Common myeloid progenitor, CD34-positive (primary cell): ENCODE results near the gene C1QTNF1.

Source experiments
- CTCF ChIA-PET: fragments of 350-600 bp; sonication (Branson Sonifier 250); formaldehyde crosslinking; loops from one replicate; lab custom pipeline; 2021; ENCODE audit warnings: antibody characterized with exemption; lab: Charles Lee
- POLR2A ChIA-PET: fragments of 350-600 bp; sonication (Branson Sonifier 250); formaldehyde crosslinking; loops from one replicate; lab custom pipeline; 2021; ENCODE audit warnings: antibody characterized with exemption; lab: Charles Lee
- DNase-seq, 3 donors: peaks; one replicate each; pipeline versions ENCODE4 v3.0.0 to v3.0.0-alpha.2; 2013
- H3K27ac ChIP-seq, 2 experiments: 1 replicate in 1 of 2; 2 replicates in 1 of 2; pipeline ENCODE4 v1.7.0; 2013; ENCODE audit warnings: inconsistent platforms in 2 of 2, low read length in 2 of 2, mild to moderate bottlenecking in 2 of 2, low read depth in 1 of 2, moderate library complexity in 1 of 2; ENCODE audit not compliant: severe bottlenecking in 2 of 2, insufficient read depth in 1 of 2, poor library complexity in 1 of 2
- H3K27me3 ChIP-seq, 5 experiments: replicated peaks in 2 of 5; 1 replicate in 3 of 5; 2 replicates in 2 of 5; pipeline versions ENCODE4 v1.6.1 to v1.7.0; 2013; ENCODE audit warnings: low read length in 4 of 5, mild to moderate bottlenecking in 2 of 5, moderate library complexity in 2 of 5, inconsistent platforms in 1 of 5; ENCODE audit not compliant: insufficient read depth in 5 of 5, control insufficient read depth in 4 of 5
- H3K36me3 ChIP-seq, 4 experiments: 1 replicate in 2 of 4; 2 replicates in 2 of 4; pipeline versions ENCODE4 v1.6.1 to v1.7.0; 2013; ENCODE audit warnings: low read length in 3 of 4, control low read depth in 1 of 4, mild to moderate bottlenecking in 1 of 4; ENCODE audit not compliant: control insufficient read depth in 4 of 4, insufficient read depth in 4 of 4
- H3K4me1 ChIP-seq, 4 experiments: 1 replicate in 3 of 4; 2 replicates in 1 of 4; pipeline versions ENCODE4 v1.6.1 to v1.7.1; 2013; ENCODE audit warnings: low read length in 3 of 4, mild to moderate bottlenecking in 3 of 4, control low read depth in 1 of 4, inconsistent platforms in 1 of 4, moderate library complexity in 1 of 4; ENCODE audit not compliant: control insufficient read depth in 4 of 4, insufficient read depth in 4 of 4; ENCODE audit errors: control extremely low read depth in 1 of 4
- H3K4me3 ChIP-seq, 7 experiments: 1 replicate in 4 of 7; 2 replicates in 3 of 7; pipeline versions ENCODE4 v1.5.1 to v1.7.0; 2013; ENCODE audit warnings: mild to moderate bottlenecking in 7 of 7, low read length in 6 of 7, moderate library complexity in 6 of 7, inconsistent platforms in 2 of 7, low read depth in 2 of 7, control low read depth in 1 of 7; ENCODE audit not compliant: insufficient read depth in 4 of 7, control insufficient read depth in 1 of 7; ENCODE audit errors: extremely low read depth in 1 of 7
- H3K9me3 ChIP-seq, 5 experiments: 1 replicate in 4 of 5; 2 replicates in 1 of 5; pipeline versions ENCODE4 v1.6.1 to v1.7.1; 2013; ENCODE audit warnings: low read length in 4 of 5, mild to moderate bottlenecking in 2 of 5, inconsistent platforms in 1 of 5, low read depth in 1 of 5, moderate library complexity in 1 of 5; ENCODE audit not compliant: control insufficient read depth in 4 of 5, insufficient read depth in 2 of 5; ENCODE audit errors: control extremely low read depth in 1 of 5
- WGBS: methylation state at CpG from one replicate; pipeline ENCODE4 v1.1.5; 2013; ENCODE audit not compliant: insufficient coverage; 5-methylcytosine and 5-hydroxymethylcytosine counted together

Gene C1QTNF1

DNA sequence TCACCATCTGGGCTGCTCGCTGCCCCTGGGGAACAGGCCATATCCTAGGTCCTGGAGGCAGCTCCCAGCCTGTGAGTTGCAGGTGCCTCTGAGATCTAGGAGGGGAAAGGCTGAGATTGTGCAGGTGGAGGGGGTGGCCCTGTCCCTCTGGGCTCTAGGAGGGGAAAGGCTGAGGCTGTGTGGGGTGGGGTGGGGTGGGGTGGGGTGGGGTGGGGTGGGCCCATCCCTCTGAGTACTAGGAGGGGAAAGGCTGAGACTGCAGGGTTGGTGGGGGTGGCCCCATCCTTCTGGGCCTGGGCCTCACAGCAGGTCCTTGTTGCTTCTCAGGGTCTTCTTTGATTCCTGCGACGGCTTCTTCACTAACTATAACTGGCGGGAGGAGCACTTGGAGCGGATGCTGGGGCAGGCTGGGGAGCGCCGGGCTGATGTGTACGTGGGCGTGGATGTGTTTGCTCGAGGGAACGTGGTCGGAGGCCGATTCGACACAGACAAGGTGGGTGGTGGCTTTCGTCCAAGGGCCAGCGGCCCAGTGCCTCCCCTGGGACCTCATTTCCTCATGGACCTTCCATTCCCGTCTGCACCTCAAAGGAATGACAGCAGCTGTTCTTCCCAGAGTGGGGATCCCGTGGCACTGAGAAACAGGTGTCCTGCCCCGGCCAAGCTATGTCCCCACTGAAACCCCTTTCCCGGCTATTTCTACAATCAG is 57.8 kb downstream of the C1QTNF1 start:
- 92% methylated on average over 13 of the region's 20 CpGs for WGBS
- CTCF ChIA-PET = interaction anchor here (0.8 to 11.6 kb wide), 10 partner anchors 8 to 627 kb away, joined by 3 to 136 read pairs (median 5); no protein-coding TSS in a partner anchor
- Histone ChIP-seq H3K4me1 (no peaks in the 10 kb centered on the region), H3K4me3 (no peak overlapping the region), H3K27me3 (no peaks in the 10 kb centered on the region), H3K9me3 (no peaks in the 10 kb centered on the region), H3K36me3 (peaks cover 2 to 82% (median 55%) of the 10 kb centered on the region in 4 experiments), H3K27ac (no peak overlapping the region)
- POLR2A ChIA-PET = no interaction called here
- no peak for DNase-seq

DNA sequence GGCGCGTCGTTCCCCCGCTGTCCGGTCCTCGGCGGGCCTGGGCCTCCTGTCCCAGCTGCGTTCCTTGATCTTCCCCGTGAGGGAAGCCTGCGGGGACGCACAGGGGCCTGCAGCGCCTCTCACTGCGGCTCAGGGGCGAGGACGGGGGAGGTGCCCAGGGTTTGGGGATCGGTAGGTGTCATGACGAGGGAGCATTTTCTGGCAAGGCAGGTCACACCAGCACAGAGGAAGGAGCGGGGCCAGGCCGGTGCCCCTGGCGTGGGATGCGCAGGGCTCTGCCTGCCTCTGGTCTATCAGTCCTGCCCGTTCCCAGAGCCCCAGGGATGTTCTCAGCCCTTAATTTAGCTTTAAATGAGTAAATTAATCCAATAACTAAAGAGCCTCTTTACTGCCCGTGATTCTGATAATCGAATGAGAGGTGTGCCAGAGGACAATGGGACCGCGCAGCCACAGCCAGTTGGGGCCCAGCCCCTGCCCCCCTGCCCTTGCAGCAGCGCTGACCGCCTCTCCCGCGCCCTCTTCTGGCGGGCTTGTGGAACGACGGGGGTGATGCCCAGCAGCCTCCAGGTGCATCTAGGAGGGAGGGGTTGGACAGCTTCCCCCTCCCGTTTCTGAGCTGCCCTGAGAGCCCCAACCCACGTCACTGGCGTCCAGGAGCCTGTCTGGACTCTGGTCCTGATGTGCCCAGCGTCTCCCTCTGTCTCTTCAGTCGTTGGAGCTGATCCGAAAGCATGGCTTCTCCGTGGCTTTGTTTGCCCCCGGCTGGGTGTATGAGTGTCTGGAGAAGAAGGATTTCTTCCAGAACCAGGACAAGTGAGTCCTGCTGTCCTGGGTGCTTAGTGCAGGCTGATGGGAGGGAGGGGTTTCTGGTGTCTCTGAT is 58.6 kb downstream of the C1QTNF1 start:
- Histone ChIP-seq H3K4me1 (no peaks in the 10 kb centered on the region), H3K36me3 (peaks cover 2 to 89% (median 58%) of the 10 kb centered on the region in 4 experiments), H3K27me3 (no peaks in the 10 kb centered on the region), H3K27ac (no peak overlapping the region), H3K9me3 (no peaks in the 10 kb centered on the region), H3K4me3 (no peak overlapping the region)
- ChIA-PET POLR2A (interaction anchor here (0.5 kb wide), 1 partner anchor 614 kb away, joined by 4 read pairs; no protein-coding TSS in a partner anchor), CTCF (interaction anchor here (0.7 to 11.6 kb wide), 13 partner anchors 9 to 626 kb away, joined by 3 to 136 read pairs (median 4); no protein-coding TSS in a partner anchor)
- DNase-seq = peak; percentile 26 to 45 (median 45)
- WGBS = 77% methylated on average over 37 of the region's 41 CpGs

DNA sequence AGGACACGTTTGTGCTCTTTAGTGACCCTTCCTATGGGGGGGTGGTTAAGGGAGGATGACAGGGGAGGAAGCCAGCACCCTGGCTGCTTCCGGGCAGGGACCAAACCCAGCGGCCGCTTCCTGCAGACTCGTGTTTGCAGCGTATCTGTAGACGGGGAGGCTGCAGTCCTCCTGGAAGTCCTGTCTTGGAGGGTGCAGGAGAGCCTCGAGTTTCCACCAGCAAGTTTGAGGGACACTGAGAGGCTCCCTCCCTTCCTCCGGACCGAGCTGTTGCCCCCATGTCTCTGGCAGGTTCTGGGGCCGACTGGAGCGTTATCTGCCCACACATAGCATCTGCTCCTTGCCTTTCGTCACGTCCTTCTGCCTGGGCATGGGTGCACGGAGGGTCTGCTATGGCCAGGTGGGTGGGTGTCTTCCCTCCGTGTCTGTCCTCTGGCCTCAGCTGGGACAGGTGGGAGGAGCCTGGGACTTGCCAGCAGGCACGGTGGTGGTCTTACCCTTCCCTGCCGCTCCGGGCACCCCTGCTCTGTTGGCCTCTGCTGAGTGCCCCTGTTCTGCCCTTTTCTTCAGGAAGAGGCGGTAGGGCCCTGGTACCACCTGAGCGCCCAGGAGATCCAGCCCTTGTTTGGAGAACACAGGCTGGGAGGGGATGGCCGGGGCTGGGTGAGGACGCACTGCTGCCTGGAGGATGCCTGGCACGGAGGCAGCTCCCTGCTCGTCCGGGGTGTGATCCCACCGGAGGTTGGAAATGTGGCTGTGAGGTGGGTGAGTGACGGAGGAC is 59.4 kb downstream of the C1QTNF1 start:
- Histone ChIP-seq H3K9me3 (no peaks in the 10 kb centered on the region), H3K36me3 (peaks cover 2 to 84% (median 55%) of the 10 kb centered on the region in 4 experiments), H3K27me3 (no peaks in the 10 kb centered on the region), H3K4me3 (no peak overlapping the region), H3K27ac (no peak overlapping the region), H3K4me1 (no peaks in the 10 kb centered on the region)
- no peak for DNase-seq
- CTCF ChIA-PET = interaction anchor here (0.7 to 11.6 kb wide), 15 partner anchors 10 to 626 kb away, joined by 3 to 136 read pairs (median 4); no protein-coding TSS in a partner anchor
- POLR2A ChIA-PET = interaction anchor here (0.5 kb wide), 1 partner anchor 613 kb away, joined by 4 read pairs; no protein-coding TSS in a partner anchor
- WGBS = 98% methylated on average over 23 of the region's 28 CpGs

DNA sequence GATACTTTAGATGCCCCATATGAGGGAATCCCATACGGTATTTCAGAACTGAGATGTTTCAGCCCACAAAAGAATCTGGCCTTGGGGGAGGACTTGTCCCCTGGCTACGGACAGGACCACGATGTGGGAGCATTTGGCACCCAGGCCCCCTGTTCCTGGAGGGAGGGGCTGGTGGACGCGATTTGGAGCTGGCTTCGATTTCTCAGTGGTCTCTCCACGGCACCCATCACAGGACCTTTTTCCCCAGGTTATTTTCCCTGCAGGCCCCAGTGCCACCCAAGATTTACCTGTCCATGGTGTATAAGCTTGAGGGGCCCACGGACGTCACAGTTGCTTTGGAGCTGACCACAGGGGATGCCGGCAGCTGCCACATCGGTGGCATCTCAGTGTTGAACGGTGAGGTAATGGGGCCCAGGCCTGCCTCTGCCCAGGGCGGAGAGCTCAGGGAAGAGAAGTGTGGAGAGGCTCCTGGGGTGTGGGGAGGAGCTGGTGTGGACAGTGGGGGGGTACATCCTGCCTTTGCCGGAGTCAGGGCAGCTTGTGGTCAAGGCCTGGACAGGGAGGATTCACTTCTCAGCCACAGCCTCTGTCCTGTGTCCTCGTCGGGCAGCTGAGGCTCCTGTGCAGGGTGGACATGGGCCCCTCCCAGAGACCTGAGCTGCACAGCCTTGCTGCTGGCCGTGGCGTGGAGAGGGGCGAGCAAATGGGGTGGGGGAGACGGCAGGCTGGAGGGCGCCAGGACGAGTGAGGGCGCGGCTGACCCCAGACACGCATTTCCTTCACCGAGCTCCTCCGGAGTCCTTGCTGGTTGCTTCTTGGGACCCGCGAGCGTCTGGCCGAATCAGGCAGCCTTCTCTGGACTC is 60.6 kb downstream of the C1QTNF1 start:
- Histone ChIP-seq H3K4me1 (no peaks in the 10 kb centered on the region), H3K9me3 (no peaks in the 10 kb centered on the region), H3K27ac (no peak overlapping the region), H3K27me3 (no peaks in the 10 kb centered on the region), H3K4me3 (no peak overlapping the region), H3K36me3 (peaks cover 2 to 77% (median 48%) of the 10 kb centered on the region in 4 experiments)
- WGBS = 95% methylated on average over 23 of the region's 31 CpGs
- CTCF ChIA-PET = interaction anchor here (0.6 to 11.6 kb wide), 17 partner anchors 9 to 317 kb away, joined by 3 to 136 read pairs (median 4); no protein-coding TSS in a partner anchor
- no peak for DNase-seq
- POLR2A ChIA-PET = no interaction called here

DNA sequence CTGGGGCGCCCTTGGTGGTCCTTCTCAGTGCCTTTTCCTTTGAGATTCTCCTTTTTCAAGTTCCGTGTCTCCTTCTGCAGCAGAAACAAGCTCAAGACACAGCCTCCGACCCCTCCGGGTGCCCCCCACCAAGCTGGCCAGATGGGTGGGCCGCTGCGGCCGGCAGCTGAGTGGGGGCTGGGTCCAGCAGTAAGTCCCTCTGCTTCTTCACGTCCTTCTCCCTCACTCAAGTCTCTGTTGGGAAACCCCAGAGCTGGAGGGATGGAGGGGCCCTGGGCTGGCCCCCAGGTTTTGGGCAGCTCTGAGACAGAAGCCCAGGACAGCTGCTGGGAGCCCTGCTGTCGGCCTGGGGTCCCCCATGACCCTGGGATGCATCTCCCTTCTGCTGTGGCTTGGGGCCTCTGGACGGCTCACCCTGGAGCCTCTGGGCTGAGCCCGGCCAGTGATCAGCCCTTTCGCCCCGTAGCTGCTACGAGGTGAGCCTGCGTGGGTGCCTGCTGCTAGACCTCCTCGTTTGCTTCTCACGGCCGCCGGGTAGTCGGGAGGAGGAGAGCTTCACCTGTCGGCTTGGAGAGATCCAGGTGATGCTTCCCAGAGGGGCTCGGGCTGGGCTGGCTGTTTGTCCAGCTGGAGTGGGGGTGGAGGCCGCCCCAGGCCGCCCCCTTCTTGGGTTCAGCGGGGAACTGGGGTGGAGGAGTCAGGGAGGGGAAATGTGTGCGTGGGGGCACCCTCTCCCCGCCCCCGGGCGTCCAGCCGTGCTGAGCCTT is 61.4 kb downstream of the C1QTNF1 start:
- Histone ChIP-seq H3K27ac (no peak overlapping the region), H3K4me3 (no peak overlapping the region), H3K36me3 (peaks cover 0 to 69% (median 41%) of the 10 kb centered on the region in 4 experiments), H3K27me3 (no peaks in the 10 kb centered on the region), H3K9me3 (no peaks in the 10 kb centered on the region), H3K4me1 (no peaks in the 10 kb centered on the region)
- ChIA-PET CTCF (interaction anchor here (0.6 to 11.6 kb wide), 14 partner anchors 8 to 316 kb away, joined by 3 to 136 read pairs (median 4); no protein-coding TSS in a partner anchor), POLR2A (no interaction called here)
- WGBS = 94% methylated on average over 23 of the region's 30 CpGs
- DNase-seq = no peak
